Measurements from ENCODE around the gene UTP3. TPM values are rescaled to one million over a fixed set of nuclear protein-coding genes. Genes with fewer than 3 reads are reported as not detected.

UTP3 gene
- total RNA-seq, 1 donor from 2014 or later, result 28.6 TPM

GRCh38 chr4:70715097-70715496, 26.8 kb downstream of the UTP3 start:
- no peak for DNase-seq (ENCODE audit: low spot score)
- no peak for TF ChIP-seq CTCF (IDR thresholded peaks at IDR 0.05; ENCODE audit: unreplicated experiment)
- Mint-ChIP-seq H3K27me3 (ENCODE audit: unreplicated experiment) (no peaks in the 10 kb centered on the region), H3K9me3 (ENCODE audit: unreplicated experiment) (no peaks in the 10 kb centered on the region), H3K27ac (ENCODE audit: unreplicated experiment) (no peak overlapping the region), H3K4me3 (ENCODE audit: unreplicated experiment) (no peak overlapping the region), H3K36me3 (ENCODE audit: low read depth, unreplicated experiment) (no peaks in the 10 kb centered on the region), H3K4me1 (ENCODE audit: unreplicated experiment) (peaks cover 8% of the 10 kb centered on the region)

- Mint-ChIP-seq H3K27me3 (ENCODE audit: unreplicated experiment) (no peaks in the 10 kb centered on the region), H3K27ac (ENCODE audit: unreplicated experiment) (peak overlapping the region; percentile 10), H3K4me3 (ENCODE audit: unreplicated experiment) (no peak overlapping the region), H3K4me1 (ENCODE audit: unreplicated experiment) (peaks cover 13% of the 10 kb centered on the region), H3K36me3 (ENCODE audit: low read depth, unreplicated experiment) (no peaks in the 10 kb centered on the region), H3K9me3 (ENCODE audit: unreplicated experiment) (no peaks in the 10 kb centered on the region)
- TF ChIP-seq CTCF (IDR thresholded peaks at IDR 0.05; ENCODE audit: unreplicated experiment), result no peak
- no peak for DNase-seq (ENCODE audit: low spot score)
Observed at GRCh38 chr4:70718811-70719604, 30.7 kb downstream of the UTP3 start.

GRCh38 chr4:70721747-70722146, 33.4 kb downstream of the UTP3 start, which contains the start of gene RUFY3:
Gene RUFY3, plus strand, starts transcription at chr4:70721964. Its CDS starts 610 bp downstream, at chr4:70722574.
- no peak for TF ChIP-seq CTCF (IDR thresholded peaks at IDR 0.05; ENCODE audit: unreplicated experiment)
- Mint-ChIP-seq H3K27me3 (ENCODE audit: unreplicated experiment) (no peaks in the 10 kb centered on the region), H3K4me1 (ENCODE audit: unreplicated experiment) (peaks cover 13% of the 10 kb centered on the region), H3K9me3 (ENCODE audit: unreplicated experiment) (no peaks in the 10 kb centered on the region), H3K4me3 (ENCODE audit: unreplicated experiment) (peak within 1 kb of the TSS; percentile 25), H3K27ac (ENCODE audit: unreplicated experiment) (no peak within 1 kb of the TSS), H3K36me3 (ENCODE audit: low read depth, unreplicated experiment) (no peaks in the 10 kb centered on the region)
- no peak for DNase-seq (ENCODE audit: low spot score)

- H3K9me3 Mint-ChIP-seq (ENCODE audit: unreplicated experiment), result no peaks in the 10 kb centered on the region
- no peak overlapping the region for H3K27ac Mint-ChIP-seq (ENCODE audit: unreplicated experiment)
- H3K4me3 Mint-ChIP-seq (ENCODE audit: unreplicated experiment), result peak overlapping the region; percentile 25
- no peak for DNase-seq (ENCODE audit: low spot score)
- no peaks in the 10 kb centered on the region for H3K36me3 Mint-ChIP-seq (ENCODE audit: low read depth, unreplicated experiment)
- TF ChIP-seq CTCF (IDR thresholded peaks at IDR 0.05; ENCODE audit: unreplicated experiment), result no peak
- H3K4me1 Mint-ChIP-seq (ENCODE audit: unreplicated experiment), result peaks cover 13% of the 10 kb centered on the region
- no peaks in the 10 kb centered on the region for H3K27me3 Mint-ChIP-seq (ENCODE audit: unreplicated experiment)
Observed at GRCh38 chr4:70722199-70722791, 34.0 kb downstream of the UTP3 start.

- H3K4me3 Mint-ChIP-seq (ENCODE audit: unreplicated experiment), result no peak overlapping the region
- no peak for DNase-seq (ENCODE audit: low spot score)
- H3K4me1 Mint-ChIP-seq (ENCODE audit: unreplicated experiment), result peaks cover 13% of the 10 kb centered on the region
- H3K27me3 Mint-ChIP-seq (ENCODE audit: unreplicated experiment), result no peaks in the 10 kb centered on the region
- H3K36me3 Mint-ChIP-seq (ENCODE audit: low read depth, unreplicated experiment), result no peaks in the 10 kb centered on the region
- H3K27ac Mint-ChIP-seq (ENCODE audit: unreplicated experiment), result no peak overlapping the region
- no peaks in the 10 kb centered on the region for H3K9me3 Mint-ChIP-seq (ENCODE audit: unreplicated experiment)
- no peak for TF ChIP-seq CTCF (IDR thresholded peaks at IDR 0.05; ENCODE audit: unreplicated experiment)
Observed at GRCh38 chr4:70724463-70724862, 36.1 kb downstream of the UTP3 start.
